ENCODE measurements around the gene OSBPL2. TPM values are rescaled to one million over a fixed set of nuclear protein-coding genes. Genes with fewer than 3 reads are reported as not detected.

Gene OSBPL2
- polyA plus RNA-seq, 1 experiment, result 20.5 TPM

DNA sequence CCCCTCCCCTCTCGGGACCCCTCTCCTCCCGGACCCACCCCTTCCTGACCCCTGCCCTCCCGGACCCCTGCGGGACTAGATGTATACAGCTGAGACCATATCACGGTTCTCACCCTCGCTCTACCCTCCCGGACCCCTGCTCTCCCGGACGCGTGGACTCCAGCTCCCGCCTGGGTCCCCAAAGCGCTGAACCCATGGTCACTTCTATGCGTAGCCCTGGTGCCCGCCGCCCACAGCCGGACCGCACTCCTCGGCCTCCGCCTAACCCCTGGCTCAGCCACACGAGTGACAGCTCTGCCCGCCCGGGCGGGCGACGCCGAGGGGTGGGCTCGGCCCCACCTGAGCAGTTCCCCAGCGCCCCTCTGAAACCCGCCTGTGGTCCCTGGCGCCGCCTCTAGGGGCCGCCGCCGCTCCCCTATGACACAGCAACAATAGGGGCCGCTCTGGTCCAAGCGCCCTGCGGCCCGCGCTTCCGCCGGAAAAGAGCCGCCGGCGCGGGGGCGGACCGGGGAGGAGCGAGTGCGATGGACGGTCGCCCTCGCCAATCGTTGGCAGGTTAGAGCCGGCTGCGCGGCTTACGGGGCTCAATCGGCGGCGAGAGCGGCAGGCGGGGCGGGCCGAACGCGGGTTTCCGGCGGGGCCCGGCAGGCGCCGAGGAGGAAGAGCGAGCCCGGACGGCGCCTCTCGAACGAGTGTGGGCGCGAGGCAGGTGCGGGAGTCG lies 64.2 kb downstream of the OSBPL2 start, which contains the start of gene ADRM1:
Gene ADRM1, plus strand, starts transcription at position 657 of the 721 bp plus-strand sequence. CDS start 572 bp downstream, outside the sequence.
- CTCF ChIA-PET, result interaction anchor here (0.6 to 6.9 kb wide), 13 partner anchors 9 to 103 kb away, joined by 3 to 55 read pairs (median 4); partner anchors contain the start of genes LAMA5 and RPS21
- Histone ChIP-seq H3K27me3 (ENCODE audit: control insufficient read depth, insufficient read depth, low read length) (no peaks in the 10 kb centered on the region), H3K36me3 (ENCODE audit: control insufficient read depth, insufficient read depth, low read length) (peaks cover 18% of the 10 kb centered on the region), H3K4me3 (ENCODE audit: low read depth, low read length) (peak within 1 kb of the TSS; percentile 92)
- POLR2A ChIA-PET, result interaction anchor here (0.6 kb wide), 1 partner anchor 165 kb away, joined by 3 read pairs; no protein-coding TSS in a partner anchor
- TF ChIP-seq, protein P1, sequence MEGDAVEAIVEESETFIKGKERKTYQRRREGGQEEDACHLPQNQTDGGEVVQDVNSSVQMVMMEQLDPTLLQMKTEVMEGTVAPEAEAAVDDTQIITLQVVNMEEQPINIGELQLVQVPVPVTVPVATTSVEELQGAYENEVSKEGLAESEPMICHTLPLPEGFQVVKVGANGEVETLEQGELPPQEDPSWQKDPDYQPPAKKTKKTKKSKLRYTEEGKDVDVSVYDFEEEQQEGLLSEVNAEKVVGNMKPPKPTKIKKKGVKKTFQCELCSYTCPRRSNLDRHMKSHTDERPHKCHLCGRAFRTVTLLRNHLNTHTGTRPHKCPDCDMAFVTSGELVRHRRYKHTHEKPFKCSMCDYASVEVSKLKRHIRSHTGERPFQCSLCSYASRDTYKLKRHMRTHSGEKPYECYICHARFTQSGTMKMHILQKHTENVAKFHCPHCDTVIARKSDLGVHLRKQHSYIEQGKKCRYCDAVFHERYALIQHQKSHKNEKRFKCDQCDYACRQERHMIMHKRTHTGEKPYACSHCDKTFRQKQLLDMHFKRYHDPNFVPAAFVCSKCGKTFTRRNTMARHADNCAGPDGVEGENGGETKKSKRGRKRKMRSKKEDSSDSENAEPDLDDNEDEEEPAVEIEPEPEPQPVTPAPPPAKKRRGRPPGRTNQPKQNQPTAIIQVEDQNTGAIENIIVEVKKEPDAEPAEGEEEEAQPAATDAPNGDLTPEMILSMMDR (IDR thresholded peaks at IDR 0.05; ENCODE audit: insufficient read depth, low read depth, low read length), result peak; percentile 91
- peak; percentile 72 for DNase-seq (ENCODE audit: low read depth)

DNA sequence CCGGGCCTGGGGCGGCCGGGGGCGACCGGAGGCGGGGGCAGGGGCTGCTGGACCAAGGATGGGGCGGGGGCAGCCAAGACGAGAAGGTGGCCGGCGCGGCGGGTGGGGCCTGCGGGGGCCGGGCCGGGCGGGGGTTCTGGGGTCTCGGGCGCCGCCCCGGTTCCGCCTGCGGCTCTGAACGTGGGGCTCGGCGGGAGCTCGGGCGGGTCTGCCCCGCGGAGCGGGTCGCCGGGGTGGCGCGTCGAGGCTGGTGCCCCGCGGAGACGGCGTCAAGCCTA lies 64.7 kb downstream of the OSBPL2 start:
- TF ChIP-seq, protein P1 (IDR thresholded peaks at IDR 0.05; ENCODE audit: insufficient read depth, low read depth, low read length), result no peak
- CTCF ChIA-PET, result interaction anchor here (1.1 to 6.9 kb wide), 2 partner anchors 12 to 65 kb away, joined by 3 to 55 read pairs; partner anchors contain the start of gene LAMA5
- Histone ChIP-seq H3K36me3 (ENCODE audit: control insufficient read depth, insufficient read depth, low read length) (peaks cover 23% of the 10 kb centered on the region), H3K27me3 (ENCODE audit: control insufficient read depth, insufficient read depth, low read length) (no peaks in the 10 kb centered on the region), H3K4me3 (ENCODE audit: low read depth, low read length) (peak overlapping the region; percentile 92)
- DNase-seq (ENCODE audit: low read depth), result no peak
- POLR2A ChIA-PET, result no interaction called here

DNA sequence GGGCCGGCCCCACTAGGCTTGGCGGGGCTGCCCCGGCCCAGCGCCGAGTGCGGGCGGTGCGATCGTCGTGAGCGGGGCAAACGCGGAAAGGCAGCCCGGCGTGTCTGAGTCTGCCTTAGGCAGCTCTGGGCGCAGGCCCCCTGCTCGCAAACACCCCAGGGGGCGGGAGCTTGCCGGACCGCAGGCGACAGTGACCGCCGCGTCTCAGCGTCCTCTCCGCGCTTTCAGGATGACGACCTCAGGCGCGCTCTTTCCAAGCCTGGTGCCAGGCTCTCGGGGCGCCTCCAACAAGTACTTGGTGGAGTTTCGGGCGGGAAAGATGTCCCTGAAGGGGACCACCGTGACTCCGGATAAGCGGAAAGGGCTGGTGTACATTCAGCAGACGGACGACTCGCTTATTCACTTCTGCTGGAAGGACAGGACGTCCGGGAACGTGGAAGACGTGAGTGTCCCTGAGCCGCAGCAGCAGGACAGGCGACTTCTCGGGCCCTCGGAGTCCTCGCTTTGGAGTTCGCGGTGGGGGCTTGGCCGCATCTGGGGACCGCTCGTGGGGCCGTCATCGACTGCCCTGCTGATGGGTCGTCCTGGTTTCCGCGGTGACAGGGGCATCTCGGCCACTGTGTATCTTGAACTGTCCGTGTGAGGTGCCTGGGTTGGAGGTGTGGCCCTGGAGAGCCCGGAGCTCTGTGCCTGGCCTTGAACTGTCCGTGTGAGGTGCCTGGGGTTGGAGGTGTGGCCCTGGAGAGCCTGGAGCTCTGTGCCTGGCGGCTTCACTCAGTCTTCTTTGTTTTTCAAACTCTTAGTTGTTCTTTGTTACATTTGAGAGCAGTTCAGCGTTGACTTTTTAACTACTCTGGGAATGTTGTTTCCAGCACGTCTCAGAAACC lies 65.3 kb downstream of the OSBPL2 start:
- Histone ChIP-seq H3K36me3 (ENCODE audit: control insufficient read depth, insufficient read depth, low read length) (peaks cover 29% of the 10 kb centered on the region), H3K27me3 (ENCODE audit: control insufficient read depth, insufficient read depth, low read length) (no peaks in the 10 kb centered on the region), H3K4me3 (ENCODE audit: low read depth, low read length) (peak overlapping the region; percentile 92)
- no peak for DNase-seq (ENCODE audit: low read depth)
- ChIA-PET CTCF (interaction anchor here (0.7 to 6.9 kb wide), 5 partner anchors 14 to 83 kb away, joined by 3 to 55 read pairs (median 4); partner anchors contain the start of genes LAMA5 and RPS21), POLR2A (no interaction called here)
- TF ChIP-seq, protein P1 (IDR thresholded peaks at IDR 0.05; ENCODE audit: insufficient read depth, low read depth, low read length), result no peak

DNA sequence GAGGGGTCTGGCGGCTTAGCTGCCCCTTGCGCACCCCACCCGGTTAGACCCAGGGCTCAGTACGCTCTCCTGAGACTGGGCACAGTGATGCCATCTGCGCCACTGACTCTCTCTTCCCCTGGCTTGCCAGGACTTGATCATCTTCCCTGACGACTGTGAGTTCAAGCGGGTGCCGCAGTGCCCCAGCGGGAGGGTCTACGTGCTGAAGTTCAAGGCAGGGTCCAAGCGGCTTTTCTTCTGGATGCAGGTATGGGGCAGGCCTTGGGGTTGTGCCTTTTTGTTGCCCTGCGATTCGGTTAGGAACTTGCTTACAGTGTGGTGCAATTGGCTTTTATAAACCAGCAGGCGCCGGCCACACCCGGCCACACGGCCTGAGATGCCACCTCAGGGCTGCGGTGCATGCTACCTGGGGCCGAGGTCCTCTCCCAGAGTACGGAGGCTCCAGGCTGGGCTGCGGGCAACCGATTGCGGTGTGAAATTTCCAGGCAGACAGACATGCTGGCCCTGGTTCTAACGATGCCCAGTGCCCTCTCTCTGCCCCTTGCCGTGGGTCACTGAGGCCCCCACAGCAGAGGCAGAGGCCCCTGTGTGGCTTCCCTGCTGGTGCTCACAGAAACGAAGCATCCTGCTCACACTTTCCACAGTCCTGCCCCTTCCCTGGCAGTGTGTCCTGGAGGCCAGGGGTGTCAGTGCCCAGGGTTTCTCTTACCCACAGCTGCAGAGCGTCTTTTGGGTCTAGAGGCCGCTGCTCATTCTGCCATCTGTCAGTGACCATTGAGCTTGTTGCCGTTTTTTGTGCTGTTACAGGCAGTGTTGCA lies 66.2 kb downstream of the OSBPL2 start:
- POLR2A ChIA-PET, result no interaction called here
- CTCF ChIA-PET, result interaction anchor here (0.7 to 6.9 kb wide), 5 partner anchors 64 to 82 kb away, joined by 3 to 55 read pairs (median 4); partner anchors contain the start of genes LAMA5 and RPS21
- TF ChIP-seq, protein P1 (IDR thresholded peaks at IDR 0.05; ENCODE audit: insufficient read depth, low read depth, low read length), result no peak

More for the DNA sequence above, 66.2 kb downstream of the OSBPL2 start:
- H3K36me3 ChIP-seq (ENCODE audit: control insufficient read depth, insufficient read depth, low read length), result peaks cover 29% of the 10 kb centered on the region
- H3K27me3 ChIP-seq (ENCODE audit: control insufficient read depth, insufficient read depth, low read length), result no peaks in the 10 kb centered on the region
- peak overlapping the region; percentile 92 for H3K4me3 ChIP-seq (ENCODE audit: low read depth, low read length)
- no peak for DNase-seq (ENCODE audit: low read depth)
